Stimulated activated CD4-positive, alpha-beta T cell treated with anti-CD3 and anti-CD28 coated beads, Interleukin-4, amount 100 ng/mL, for 24 hours (primary cell): ENCODE data around the gene PPAN.
A peak's percentile ranks its signal among the peaks of the same experiment; 100 is the strongest.

Experiments
- DNase-seq: peaks from one replicate; pipeline ENCODE4 v3.0.0-alpha.2; 2020

PPAN gene

GRCh38 chr19:10113964-10114650 lies 7.9 kb downstream of the PPAN start:
- no peak for DNase-seq

- DNase-seq, result peak; percentile 33
Observed at GRCh38 chr19:10114651-10115391, 8.7 kb downstream of the PPAN start.

- no peak for DNase-seq
Observed at GRCh38 chr19:10115392-10116084, 9.4 kb downstream of the PPAN start.

- no peak for DNase-seq
Observed at GRCh38 chr19:10116085-10116865, 10.1 kb downstream of the PPAN start.

- DNase-seq, result no peak
Observed at GRCh38 chr19:10116866-10117616, 10.9 kb downstream of the PPAN start.

- DNase-seq, result no peak
Observed at GRCh38 chr19:10118960-10119359, 12.8 kb downstream of the PPAN start.

GRCh38 chr19:10120538-10121189 lies 14.5 kb downstream of the PPAN start:
- DNase-seq, result no peak

GRCh38 chr19:10122045-10122444 lies 15.9 kb downstream of the PPAN start:
- DNase-seq, result no peak

GRCh38 chr19:10124429-10124828 lies 18.3 kb downstream of the PPAN start:
- DNase-seq, result no peak

- no peak for DNase-seq
Observed at GRCh38 chr19:10126213-10126639, 20.1 kb downstream of the PPAN start.

GRCh38 chr19:10132905-10133304 lies 26.7 kb downstream of the PPAN start:
- DNase-seq, result no peak

GRCh38 chr19:10133596-10133995 lies 27.4 kb downstream of the PPAN start:
- DNase-seq, result no peak

GRCh38 chr19:10134040-10134439 lies 27.9 kb downstream of the PPAN start:
- no peak for DNase-seq

- DNase-seq, result no peak
Observed at GRCh38 chr19:10135551-10136334, 29.6 kb downstream of the PPAN start.

GRCh38 chr19:10136936-10137335 lies 30.8 kb downstream of the PPAN start:
- DNase-seq, result no peak

- DNase-seq, result no peak
Observed at GRCh38 chr19:10137751-10138682, 31.9 kb downstream of the PPAN start.

- no peak for DNase-seq
Observed at GRCh38 chr19:10138879-10139795, 33.0 kb downstream of the PPAN start.

- DNase-seq, result no peak
Observed at GRCh38 chr19:10139952-10140351, 33.8 kb downstream of the PPAN start.

- DNase-seq, result no peak
Observed at GRCh38 chr19:10141479-10141878, 35.3 kb downstream of the PPAN start.
